ENCODE data around the gene ABCC11.
"Not testable (repeated sequence)": the region's sequence is repeated elsewhere in the genome, so short reads cannot be mapped to it uniquely, and the experiment has no call there.

ABCC11 gene

GRCh38 chr16:48244080-48244862 lies 3.1 kb downstream of the ABCC11 start, which contains the start of gene LONP2:
Gene LONP2, plus strand, starts transcription at chr16:48244300. Its CDS starts 89 bp downstream, at chr16:48244389.
- H2BK15ac ChIP-seq (replicated peaks; ENCODE audit: low read depth), result no peak within 1 kb of the TSS
- peak within 1 kb of the TSS; percentile 82 for H3K9ac ChIP-seq (ENCODE audit: low read length)
- peak within 1 kb of the TSS; percentile 53 for H3K4me2 ChIP-seq (ENCODE audit: low read length)
- peak within 1 kb of the TSS; percentile 68 for H3K4me3 ChIP-seq (ENCODE audit: low read length)
- WGBS (ENCODE audit: extremely low coverage, insufficient coverage, low lambda C conversion rate), result no CpG with 5 or more reads among the region's 63 CpGs
- peaks cover 9% of the 10 kb centered on the region for H3K79me2 ChIP-seq (ENCODE audit: control insufficient read depth, insufficient read depth, low read length)
- no peak within 1 kb of the TSS for H2BK5ac ChIP-seq (ENCODE audit: low read length)
- H3K23ac ChIP-seq (ENCODE audit: low read length), result no peak within 1 kb of the TSS
- H4K5ac ChIP-seq (ENCODE audit: low read length), result no peak within 1 kb of the TSS
- H3K18ac ChIP-seq (ENCODE audit: low read length), result peak within 1 kb of the TSS; percentile 11
- H3K79me1 ChIP-seq (ENCODE audit: low read length), result peaks cover 11% of the 10 kb centered on the region
- H3K4me1 ChIP-seq (ENCODE audit: control insufficient read depth, low read depth, low read length), result no peaks in the 10 kb centered on the region
- no peak within 1 kb of the TSS for H2AK5ac ChIP-seq (ENCODE audit: low read length)
- peak within 1 kb of the TSS; percentile 92 for H3K56ac ChIP-seq (ENCODE audit: low read length)
- no peak within 1 kb of the TSS for H2BK120ac ChIP-seq (ENCODE audit: low read depth, low read length)
- H3K4ac ChIP-seq (ENCODE audit: low read depth, low read length), result no peak within 1 kb of the TSS
- peak; percentile 95 for DNase-seq
- H3K27ac ChIP-seq (ENCODE audit: low read depth, low read length), result peak within 1 kb of the TSS; percentile 63
- no peaks in the 10 kb centered on the region for H3K36me3 ChIP-seq (ENCODE audit: control insufficient read depth, insufficient read depth, low read length)
- peak within 1 kb of the TSS; percentile 0 for H4K8ac ChIP-seq (ENCODE audit: low read depth, low read length)
- no peaks in the 10 kb centered on the region for H3K27me3 ChIP-seq (ENCODE audit: insufficient read depth, low read length, poor library complexity)

GRCh38 chr16:48240147-48240546 lies 7.2 kb downstream of the ABCC11 start:
- not testable (repeated sequence) for H3K4me1 ChIP-seq (ENCODE audit: control insufficient read depth, low read depth, low read length); H3K27ac ChIP-seq (ENCODE audit: low read depth, low read length); H4K8ac ChIP-seq (ENCODE audit: low read depth, low read length); H3K4me3 ChIP-seq (ENCODE audit: low read length); H2BK120ac ChIP-seq (ENCODE audit: low read depth, low read length); H3K9ac ChIP-seq (ENCODE audit: low read length); H3K36me3 ChIP-seq (ENCODE audit: control insufficient read depth, insufficient read depth, low read length); H3K18ac ChIP-seq (ENCODE audit: low read length); H3K23ac ChIP-seq (ENCODE audit: low read length); H2BK5ac ChIP-seq (ENCODE audit: low read length); H4K5ac ChIP-seq (ENCODE audit: low read length); H3K79me1 ChIP-seq (ENCODE audit: low read length); H3K4ac ChIP-seq (ENCODE audit: low read depth, low read length); DNase-seq; H3K79me2 ChIP-seq (ENCODE audit: control insufficient read depth, insufficient read depth, low read length); H3K4me2 ChIP-seq (ENCODE audit: low read length); H2AK5ac ChIP-seq (ENCODE audit: low read length); H3K56ac ChIP-seq (ENCODE audit: low read length); H2BK15ac ChIP-seq (replicated peaks; ENCODE audit: low read depth); H3K27me3 ChIP-seq (ENCODE audit: insufficient read depth, low read length, poor library complexity)
- no CpG with 5 or more reads among the region's 3 CpGs for WGBS (ENCODE audit: extremely low coverage, insufficient coverage, low lambda C conversion rate)

- Histone ChIP-seq H3K4me3 (ENCODE audit: low read length) (no peak overlapping the region), H2AK5ac (ENCODE audit: low read length) (no peak overlapping the region), H3K27ac (ENCODE audit: low read depth, low read length) (no peak overlapping the region), H3K79me2 (ENCODE audit: control insufficient read depth, insufficient read depth, low read length) (no peaks in the 10 kb centered on the region), H2BK5ac (ENCODE audit: low read length) (no peak overlapping the region), H3K4me2 (ENCODE audit: low read length) (no peak overlapping the region), H3K18ac (ENCODE audit: low read length) (no peak overlapping the region), H4K8ac (ENCODE audit: low read depth, low read length) (no peak overlapping the region), H3K9ac (ENCODE audit: low read length) (no peak overlapping the region), H3K79me1 (ENCODE audit: low read length) (no peaks in the 10 kb centered on the region), H3K4ac (ENCODE audit: low read depth, low read length) (no peak overlapping the region), H2BK120ac (ENCODE audit: low read depth, low read length) (no peak overlapping the region), H3K36me3 (ENCODE audit: control insufficient read depth, insufficient read depth, low read length) (no peaks in the 10 kb centered on the region), H3K56ac (ENCODE audit: low read length) (no peak overlapping the region), H3K23ac (ENCODE audit: low read length) (no peak overlapping the region), H3K4me1 (ENCODE audit: control insufficient read depth, low read depth, low read length) (no peaks in the 10 kb centered on the region), H3K27me3 (ENCODE audit: insufficient read depth, low read length, poor library complexity) (no peaks in the 10 kb centered on the region), H2BK15ac (replicated peaks; ENCODE audit: low read depth) (no peak overlapping the region), H4K5ac (ENCODE audit: low read length) (no peak overlapping the region)
- no CpG with 5 or more reads among the region's 1 CpG for WGBS (ENCODE audit: extremely low coverage, insufficient coverage, low lambda C conversion rate)
- no peak for DNase-seq
Measured at GRCh38 chr16:48236286-48236685, 11.1 kb downstream of the ABCC11 start.

GRCh38 chr16:48235556-48236136 lies 11.7 kb downstream of the ABCC11 start:
- H3K9ac ChIP-seq (ENCODE audit: low read length), result no peak overlapping the region

GRCh38 chr16:48235058-48235555 lies 12.2 kb downstream of the ABCC11 start:
- Histone ChIP-seq H2BK15ac (replicated peaks; ENCODE audit: low read depth) (no peak overlapping the region), H3K23ac (ENCODE audit: low read length) (no peak overlapping the region), H3K4ac (ENCODE audit: low read depth, low read length) (no peak overlapping the region), H4K8ac (ENCODE audit: low read depth, low read length) (no peak overlapping the region), H3K9ac (ENCODE audit: low read length) (no peak overlapping the region), H2AK5ac (ENCODE audit: low read length) (no peak overlapping the region), H3K27me3 (ENCODE audit: insufficient read depth, low read length, poor library complexity) (no peaks in the 10 kb centered on the region), H3K4me1 (ENCODE audit: control insufficient read depth, low read depth, low read length) (no peaks in the 10 kb centered on the region), H3K4me3 (ENCODE audit: low read length) (no peak overlapping the region), H2BK120ac (ENCODE audit: low read depth, low read length) (no peak overlapping the region), H4K5ac (ENCODE audit: low read length) (no peak overlapping the region), H3K27ac (ENCODE audit: low read depth, low read length) (no peak overlapping the region), H3K36me3 (ENCODE audit: control insufficient read depth, insufficient read depth, low read length) (no peaks in the 10 kb centered on the region), H3K79me1 (ENCODE audit: low read length) (no peaks in the 10 kb centered on the region), H3K4me2 (ENCODE audit: low read length) (no peak overlapping the region), H3K56ac (ENCODE audit: low read length) (no peak overlapping the region), H3K18ac (ENCODE audit: low read length) (no peak overlapping the region), H2BK5ac (ENCODE audit: low read length) (no peak overlapping the region), H3K79me2 (ENCODE audit: control insufficient read depth, insufficient read depth, low read length) (no peaks in the 10 kb centered on the region)
- WGBS (ENCODE audit: extremely low coverage, insufficient coverage, low lambda C conversion rate), result no CpG with 5 or more reads among the region's 6 CpGs
- peak; percentile 26 for DNase-seq

More at GRCh38 chr16:48235556-48236136, 11.7 kb downstream of the ABCC11 start:
- Histone ChIP-seq H4K5ac (ENCODE audit: low read length) (no peak overlapping the region), H3K79me2 (ENCODE audit: control insufficient read depth, insufficient read depth, low read length) (no peaks in the 10 kb centered on the region), H2BK120ac (ENCODE audit: low read depth, low read length) (no peak overlapping the region), H3K27me3 (ENCODE audit: insufficient read depth, low read length, poor library complexity) (no peaks in the 10 kb centered on the region), H4K8ac (ENCODE audit: low read depth, low read length) (no peak overlapping the region), H2BK15ac (replicated peaks; ENCODE audit: low read depth) (no peak overlapping the region), H3K36me3 (ENCODE audit: control insufficient read depth, insufficient read depth, low read length) (no peaks in the 10 kb centered on the region), H2AK5ac (ENCODE audit: low read length) (no peak overlapping the region), H3K27ac (ENCODE audit: low read depth, low read length) (no peak overlapping the region), H2BK5ac (ENCODE audit: low read length) (no peak overlapping the region), H3K18ac (ENCODE audit: low read length) (no peak overlapping the region), H3K4me3 (ENCODE audit: low read length) (no peak overlapping the region), H3K56ac (ENCODE audit: low read length) (no peak overlapping the region), H3K4ac (ENCODE audit: low read depth, low read length) (no peak overlapping the region), H3K4me1 (ENCODE audit: control insufficient read depth, low read depth, low read length) (no peaks in the 10 kb centered on the region), H3K23ac (ENCODE audit: low read length) (no peak overlapping the region), H3K79me1 (ENCODE audit: low read length) (no peaks in the 10 kb centered on the region), H3K4me2 (ENCODE audit: low read length) (no peak overlapping the region)
- WGBS (ENCODE audit: extremely low coverage, insufficient coverage, low lambda C conversion rate), result no CpG with 5 or more reads among the region's 6 CpGs
- no peak for DNase-seq

Data from mesendoderm (in vitro differentiated cells).